RKO (cell line): ENCODE measurements around the gene INPP5A.
"Not testable (repeated sequence)": the region's sequence is repeated elsewhere in the genome, so short reads cannot be mapped to it uniquely, and the experiment has no call there.

ENCODE experiments used
- DNase-seq: peaks from one replicate; pipeline ENCODE4 v3.0.0-alpha.2; 2016; ENCODE audit warnings: low spot score

INPP5A gene

GRCh38 chr10:132549371-132549770 lies 11.8 kb downstream of the INPP5A start:
- DNase-seq: no peak

DNA sequence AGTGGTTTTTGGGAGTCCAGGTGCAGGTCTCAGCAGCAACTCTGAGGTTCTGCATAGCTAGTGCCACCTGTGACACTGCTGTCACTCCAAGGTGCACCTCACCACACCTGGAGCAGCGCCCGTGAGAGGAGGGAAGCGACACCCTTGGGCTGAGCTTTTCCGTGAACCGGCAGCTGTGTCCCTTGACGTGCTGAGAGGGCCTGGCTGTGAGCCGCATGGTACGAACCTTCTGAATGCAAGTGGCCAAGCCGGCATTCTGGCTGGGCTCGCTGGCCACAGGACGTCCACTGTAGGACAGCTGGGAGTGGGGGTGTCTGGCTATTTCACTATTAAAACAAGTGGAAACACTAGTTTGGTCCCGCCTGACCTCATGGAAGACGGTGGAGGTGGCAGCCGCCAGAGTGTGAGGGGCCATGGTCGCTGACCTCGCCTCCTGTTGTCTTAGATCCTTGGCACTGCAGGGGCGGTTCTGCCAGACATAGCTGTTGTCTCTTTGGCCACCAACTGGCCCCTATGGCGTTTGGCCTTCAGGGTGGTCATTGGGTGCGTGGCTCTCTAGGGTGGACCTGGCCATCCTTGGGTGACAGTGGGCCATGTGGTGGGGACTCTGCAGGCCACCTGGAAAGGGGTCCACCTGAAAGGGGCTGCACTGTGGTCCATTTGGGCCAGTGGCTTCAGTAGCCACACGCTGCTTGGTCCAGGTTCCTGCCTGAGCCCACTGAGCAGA lies 12.9 kb downstream of the INPP5A start:
- DNase-seq: no peak

DNA sequence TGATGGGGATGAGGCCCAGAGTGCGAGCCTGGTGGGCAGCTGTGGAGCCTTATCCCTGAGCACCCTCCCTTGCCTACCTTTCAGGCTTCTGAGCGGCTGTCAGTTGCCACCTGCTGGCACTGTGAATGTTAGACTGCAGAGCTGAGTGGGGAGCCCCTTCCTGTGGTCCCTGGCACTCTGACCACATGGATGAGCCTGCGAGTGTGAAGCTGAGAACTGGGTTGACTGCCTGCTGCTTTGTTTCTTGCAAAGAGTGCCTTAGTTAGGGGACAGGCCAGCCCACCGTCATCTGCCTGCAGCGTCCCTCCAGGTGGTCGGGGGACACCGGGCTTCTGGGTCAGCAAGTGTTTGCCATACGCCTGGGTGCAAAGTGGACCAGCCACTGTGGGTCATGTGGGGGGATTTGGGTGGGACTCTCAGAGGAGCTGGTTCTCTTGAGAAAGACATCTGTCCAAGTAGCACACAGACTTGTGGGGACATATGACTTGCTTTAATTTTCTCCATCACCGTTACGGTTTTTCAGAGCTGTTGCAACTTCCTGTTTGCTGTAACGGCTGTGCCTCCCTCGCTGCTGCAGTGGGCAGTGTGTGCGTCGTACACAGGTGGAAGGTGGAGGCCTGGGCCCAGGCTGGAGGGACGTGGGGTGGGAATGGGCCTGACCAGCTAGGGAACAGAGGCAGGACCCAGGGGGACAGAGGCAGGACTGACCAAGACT lies 13.7 kb downstream of the INPP5A start:
- no peak for DNase-seq

DNA sequence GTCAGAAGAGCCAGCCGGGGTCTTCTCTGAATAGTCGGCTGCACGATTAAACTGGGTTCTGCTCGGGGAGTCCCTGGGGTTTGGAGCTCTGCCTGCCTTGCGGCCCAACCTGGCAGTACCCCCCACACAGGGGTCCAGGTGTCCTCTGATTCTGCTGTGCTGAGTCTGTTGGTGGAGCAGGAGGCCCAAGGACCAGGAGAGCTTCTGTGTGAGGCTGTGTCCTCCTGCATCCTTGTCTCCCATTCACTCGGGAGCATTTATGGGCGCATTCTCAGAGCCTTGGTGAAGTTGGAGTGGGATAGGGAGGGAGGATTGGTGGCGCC lies 14.2 kb downstream of the INPP5A start:
- DNase-seq: no peak

GRCh38 chr10:132552635-132553034 lies 15.0 kb downstream of the INPP5A start:
- not testable (repeated sequence) for DNase-seq

DNA sequence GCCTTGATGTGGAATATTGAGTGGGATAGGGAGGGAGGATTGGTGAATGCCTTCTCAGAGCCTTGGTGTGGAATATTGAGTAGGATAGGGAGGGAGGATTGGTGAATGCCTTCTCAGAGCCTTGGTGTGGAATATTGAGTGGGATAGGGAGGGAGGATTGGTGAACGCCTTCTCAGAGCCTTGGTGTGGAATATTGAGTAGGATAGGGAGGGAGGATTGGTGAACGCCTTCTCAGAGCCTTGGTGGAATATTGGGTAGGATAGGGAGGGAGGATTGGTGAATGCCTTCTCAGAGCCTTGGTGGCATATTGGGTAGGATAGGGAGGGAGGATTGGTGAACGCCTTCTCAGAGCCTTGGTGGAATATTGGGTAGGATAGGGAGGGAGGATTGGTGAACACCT lies 16.0 kb downstream of the INPP5A start:
- not testable (repeated sequence) for DNase-seq

- DNase-seq: no peak
These were observed 16.7 kb downstream of the INPP5A start for GRCh38 chr10:132554053-132554990.

- no peak for DNase-seq
These were observed 17.5 kb downstream of the INPP5A start for GRCh38 chr10:132554991-132555647.

- no peak for DNase-seq
These were observed 18.3 kb downstream of the INPP5A start for GRCh38 chr10:132555648-132556575.

DNA sequence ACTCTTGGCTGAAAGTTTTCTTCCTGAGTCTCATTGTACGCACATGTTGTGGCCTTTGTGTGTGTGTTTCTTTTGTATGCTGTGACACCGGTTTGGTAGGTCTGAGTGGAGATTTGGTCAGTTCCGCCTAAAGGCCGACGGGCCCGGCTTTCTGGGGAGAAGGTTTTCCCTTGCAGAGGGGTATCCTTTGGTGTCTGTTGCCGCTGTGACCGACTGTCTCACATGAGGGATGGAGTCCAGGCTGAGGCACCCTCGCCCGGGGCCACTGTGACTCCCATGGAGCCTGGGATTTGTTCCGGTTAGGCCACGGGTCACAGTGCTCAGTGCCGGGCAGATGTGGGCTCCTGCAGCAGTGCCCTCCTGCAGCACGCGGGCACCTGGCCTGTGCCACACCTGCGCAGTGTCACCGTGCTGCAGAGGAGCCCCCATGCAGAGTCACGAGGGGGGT lies 19.4 kb downstream of the INPP5A start:
- no peak for DNase-seq

GRCh38 chr10:132557696-132558515 lies 20.3 kb downstream of the INPP5A start:
- DNase-seq: no peak

GRCh38 chr10:132558516-132559413 lies 21.2 kb downstream of the INPP5A start:
- DNase-seq: no peak

DNA sequence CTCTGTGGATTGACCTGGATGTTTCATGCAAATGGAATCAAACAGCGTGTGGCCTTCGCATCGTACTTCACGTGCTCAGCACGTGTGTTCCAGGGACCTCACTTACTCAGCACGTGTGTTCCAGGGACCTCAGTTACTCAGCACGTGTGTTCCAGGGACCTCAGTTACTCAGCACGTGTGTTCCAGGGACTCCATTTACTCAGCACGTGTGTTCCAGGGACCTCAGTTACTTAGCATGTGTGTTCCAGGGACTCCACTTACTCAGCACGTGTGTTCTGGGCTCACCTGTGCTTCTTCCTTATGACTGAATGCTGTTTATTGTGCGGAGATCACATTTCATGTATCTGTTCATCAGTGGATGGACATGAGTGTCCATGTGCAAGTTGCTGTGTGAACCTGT lies 22.0 kb downstream of the INPP5A start:
- DNase-seq: no peak

- no peak for DNase-seq
These were observed 22.7 kb downstream of the INPP5A start for GRCh38 chr10:132560241-132560731.

- DNase-seq: no peak
These were observed 24.8 kb downstream of the INPP5A start for GRCh38 chr10:132562177-132562915.

DNA sequence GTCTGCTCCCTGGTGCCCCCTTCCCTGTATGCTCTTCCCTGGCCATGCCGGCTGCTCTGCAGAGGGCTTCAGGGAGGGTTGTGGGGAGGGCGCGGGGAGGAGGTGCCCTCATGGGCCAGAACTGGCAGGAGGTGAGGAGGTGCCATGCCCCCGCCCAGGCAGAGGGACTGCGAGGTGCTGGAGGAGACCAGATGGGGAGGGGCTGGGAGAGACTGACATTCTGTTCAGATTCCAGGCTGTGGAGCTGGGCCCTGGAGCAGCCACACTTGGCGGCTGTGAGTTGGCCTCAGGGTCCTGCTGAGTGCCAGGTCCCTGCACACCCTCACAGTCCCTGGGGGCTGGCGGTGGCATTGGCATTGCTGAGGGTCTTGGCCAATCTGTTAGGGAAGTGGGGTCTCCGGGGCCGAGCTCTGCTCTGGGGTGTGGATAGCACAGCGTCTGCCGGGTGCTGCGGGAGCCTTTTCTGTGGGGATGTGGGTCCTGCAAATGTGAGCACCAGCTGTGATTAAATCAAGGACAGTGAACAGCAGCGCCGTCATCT lies 25.4 kb downstream of the INPP5A start:
- no peak for DNase-seq

DNA sequence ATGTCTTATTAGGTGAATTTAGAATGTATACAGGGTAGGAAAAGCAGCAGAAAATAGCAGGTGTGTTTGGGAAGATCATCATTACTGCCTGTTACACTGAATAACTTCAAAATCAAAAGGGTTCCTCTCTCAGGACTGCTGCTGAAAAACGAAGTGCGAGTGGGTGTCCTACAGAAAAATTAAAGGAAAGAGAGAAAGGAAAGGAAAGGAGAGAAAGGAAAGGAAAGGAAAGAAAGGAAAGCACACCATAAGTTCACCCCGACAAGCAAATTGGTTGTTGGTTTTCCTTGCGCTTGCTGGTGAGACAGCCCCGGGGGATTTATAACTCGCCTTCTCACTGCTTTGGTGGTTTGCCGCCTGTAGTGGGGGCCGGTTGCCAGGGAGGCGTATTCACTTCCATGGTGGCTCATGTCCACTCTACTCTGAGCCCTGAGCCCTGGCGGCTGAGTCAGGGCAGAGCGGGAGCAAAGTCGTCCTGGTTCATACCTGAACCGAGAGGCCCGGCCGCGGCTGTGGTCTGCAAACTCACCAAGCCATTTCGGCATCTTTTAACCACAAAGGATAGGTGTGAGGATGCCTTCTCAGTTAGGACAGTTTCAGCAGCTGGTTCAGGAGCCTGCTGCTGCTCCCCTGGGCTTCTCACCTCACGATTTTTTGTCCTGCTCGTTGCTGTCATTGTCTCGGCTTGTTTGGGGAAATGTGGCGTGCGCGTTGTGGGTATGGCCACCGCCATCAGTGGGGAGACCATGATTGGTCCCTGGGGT lies 26.1 kb downstream of the INPP5A start:
- no peak for DNase-seq
